IPS-NIHi7 (cell line): ENCODE data around the gene CCDC30.
A peak's percentile ranks its signal among the peaks of the same experiment; 100 is the strongest.

Experiments used
- DNase-seq: peaks from one replicate; pipeline ENCODE4 v3.0.0; 2012; ENCODE audit warnings: mixed read lengths; ENCODE audit errors: extremely low spot score

The CCDC30 gene

GRCh38 chr1:42462828-42463763 is at the start of gene CCDC30:
TSS of gene CCDC30 (plus strand) at chr1:42463286. CDS start at chr1:42480552, 17,266 bp downstream.
- peak; percentile 99 for DNase-seq

- DNase-seq, result no peak
These were observed 48.3 kb upstream of the CCDC30 start for GRCh38 chr1:42414551-42415496.

- DNase-seq, result no peak
These were observed 45.9 kb upstream of the CCDC30 start for GRCh38 chr1:42417166-42417565.

- DNase-seq, result no peak
These were observed 44.6 kb upstream of the CCDC30 start for GRCh38 chr1:42418516-42418915.

GRCh38 chr1:42419126-42419821 is 43.8 kb upstream of the CCDC30 start:
- no peak for DNase-seq

- no peak for DNase-seq
These were observed 43.0 kb upstream of the CCDC30 start for GRCh38 chr1:42420121-42420520.

- no peak for DNase-seq
These were observed 42.0 kb upstream of the CCDC30 start for GRCh38 chr1:42420911-42421585.

GRCh38 chr1:42422737-42423136 is 40.3 kb upstream of the CCDC30 start:
- no peak for DNase-seq

- DNase-seq, result no peak
These were observed 39.4 kb upstream of the CCDC30 start for GRCh38 chr1:42423681-42424080.

GRCh38 chr1:42424201-42424600 is 38.9 kb upstream of the CCDC30 start:
- DNase-seq, result no peak

GRCh38 chr1:42427240-42427639 is 35.8 kb upstream of the CCDC30 start:
- DNase-seq, result no peak

GRCh38 chr1:42429603-42430002 is 33.5 kb upstream of the CCDC30 start:
- DNase-seq, result no peak

GRCh38 chr1:42430286-42431135 is 32.6 kb upstream of the CCDC30 start:
- no peak for DNase-seq

GRCh38 chr1:42431514-42431913 is 31.6 kb upstream of the CCDC30 start:
- no peak for DNase-seq

GRCh38 chr1:42432714-42433113 is 30.4 kb upstream of the CCDC30 start:
- no peak for DNase-seq

GRCh38 chr1:42433369-42433768 is 29.7 kb upstream of the CCDC30 start:
- no peak for DNase-seq

GRCh38 chr1:42434340-42434739 is 28.7 kb upstream of the CCDC30 start:
- DNase-seq, result no peak

GRCh38 chr1:42439940-42440339 is 23.1 kb upstream of the CCDC30 start:
- no peak for DNase-seq

GRCh38 chr1:42442662-42443061 is 20.4 kb upstream of the CCDC30 start:
- DNase-seq, result no peak

- DNase-seq, result no peak
These were observed 13.8 kb upstream of the CCDC30 start for GRCh38 chr1:42449256-42449655.
